ENCODE data around the gene ZNF8. TPM values are rescaled to one million over a fixed set of nuclear protein-coding genes. Genes with fewer than 3 reads are reported as not detected.

ZNF8 gene
- total and polyA plus RNA-seq, 2 donors (not counting 1 experiment from before 2014, with no cell fraction given), result 3.4 to 8.0 TPM

- ChIA-PET POLR2A (interaction anchor here (0.7 kb wide), 1 partner anchor 11 kb away, joined by 4 read pairs; no protein-coding TSS in a partner anchor), CTCF (interaction anchor here (1.8 kb wide), 1 partner anchor 12 kb away, joined by 4 read pairs; the partner anchor contains the start of gene ZNF497)
- Histone ChIP-seq H3K27ac (ENCODE audit: low read length in 2 of 2) (no peak overlapping the region), H3K9me3 (ENCODE audit: control extremely low read depth in 1 of 3, control insufficient read depth in 2 of 3, insufficient read depth in 1 of 3, low read length in 2 of 3) (no peaks in the 10 kb centered on the region), H2AFZ (ENCODE audit: insufficient read depth, low read depth, low read length, poor library complexity, severe bottlenecking) (no peak overlapping the region), H3K79me2 (ENCODE audit: control insufficient read depth, insufficient read depth, low read length) (peaks cover 11% of the 10 kb centered on the region), H3K9ac (ENCODE audit: low read length) (no peak overlapping the region), H3K4me1 (ENCODE audit: control insufficient read depth in 2 of 2, insufficient read depth in 2 of 2, low read length in 2 of 2) (peaks cover 16 to 28% of the 10 kb centered on the region in 2 donors), H3K27me3 (replicated peaks in 1 of 4; ENCODE audit: control extremely low read depth in 1 of 4, control insufficient read depth in 3 of 4, insufficient read depth in 4 of 4, low read length in 3 of 4) (no peaks in the 10 kb centered on the region), H4K20me1 (ENCODE audit: control insufficient read depth, insufficient read depth, low read length, poor library complexity, severe bottlenecking) (peaks cover 6% of the 10 kb centered on the region), H3K36me3 (replicated peaks in 1 of 2; ENCODE audit: control extremely low read depth in 1 of 2, control insufficient read depth in 1 of 2, extremely low read depth in 1 of 2, insufficient read depth in 2 of 2, low read length in 1 of 2) (no peaks in the 10 kb centered on the region), H3K4me2 (replicated peaks; ENCODE audit: low read depth, low read length, poor library complexity, severe bottlenecking) (peak overlapping the region; percentile 41), H3K4me3 (ENCODE audit: control extremely low read depth in 1 of 5, extremely low read depth in 1 of 5, insufficient read depth in 1 of 5, low read depth in 2 of 5, low read length in 4 of 5) (peak overlapping the region in 1 of 5 experiments; percentile 27)
- intact Hi-C loops (cut with micrococcal nuclease), result loop anchor here (5.0 kb wide), 1 partner anchor 58 kb away; the partner anchor contains the start of gene ZNF584
- DNase-seq, result no peak
- peak overlapping the region; percentile 73 for H3K4me3 Mint-ChIP-seq
- H3K4me1 Mint-ChIP-seq, result peaks cover 33% of the 10 kb centered on the region
- TF ChIP-seq, protein P1, sequence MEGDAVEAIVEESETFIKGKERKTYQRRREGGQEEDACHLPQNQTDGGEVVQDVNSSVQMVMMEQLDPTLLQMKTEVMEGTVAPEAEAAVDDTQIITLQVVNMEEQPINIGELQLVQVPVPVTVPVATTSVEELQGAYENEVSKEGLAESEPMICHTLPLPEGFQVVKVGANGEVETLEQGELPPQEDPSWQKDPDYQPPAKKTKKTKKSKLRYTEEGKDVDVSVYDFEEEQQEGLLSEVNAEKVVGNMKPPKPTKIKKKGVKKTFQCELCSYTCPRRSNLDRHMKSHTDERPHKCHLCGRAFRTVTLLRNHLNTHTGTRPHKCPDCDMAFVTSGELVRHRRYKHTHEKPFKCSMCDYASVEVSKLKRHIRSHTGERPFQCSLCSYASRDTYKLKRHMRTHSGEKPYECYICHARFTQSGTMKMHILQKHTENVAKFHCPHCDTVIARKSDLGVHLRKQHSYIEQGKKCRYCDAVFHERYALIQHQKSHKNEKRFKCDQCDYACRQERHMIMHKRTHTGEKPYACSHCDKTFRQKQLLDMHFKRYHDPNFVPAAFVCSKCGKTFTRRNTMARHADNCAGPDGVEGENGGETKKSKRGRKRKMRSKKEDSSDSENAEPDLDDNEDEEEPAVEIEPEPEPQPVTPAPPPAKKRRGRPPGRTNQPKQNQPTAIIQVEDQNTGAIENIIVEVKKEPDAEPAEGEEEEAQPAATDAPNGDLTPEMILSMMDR (IDR thresholded peaks at IDR 0.05), result no peak
- no peak for TF ChIP-seq EZH2 (IDR thresholded peaks at IDR 0.05; ENCODE audit: borderline replicate concordance, insufficient read depth, low read depth, low read length, poor library complexity, severe bottlenecking)
- H3K27me3 Mint-ChIP-seq, result no peaks in the 10 kb centered on the region
- 63% methylated on average over 7 of the region's 8 CpGs for WGBS (ENCODE audit: insufficient coverage)
- peak overlapping the region; percentile 41 for H3K27ac Mint-ChIP-seq
- ATAC-seq (ENCODE audit: low read depth), result no peak
- H3K9me3 Mint-ChIP-seq (ENCODE audit: insufficient read depth), result no peaks in the 10 kb centered on the region
These were observed 70.8 kb downstream of the ZNF8 start for GRCh38 chr19:58349590-58349989.

GRCh38 chr19:58350001-58350861 lies 71.5 kb downstream of the ZNF8 start:
- no peak overlapping the region for H3K27ac ChIP-seq (ENCODE audit: low read length in 2 of 2)
- H3K36me3 ChIP-seq (replicated peaks in 1 of 2; ENCODE audit: control extremely low read depth in 1 of 2, control insufficient read depth in 1 of 2, extremely low read depth in 1 of 2, insufficient read depth in 2 of 2, low read length in 1 of 2), result no peaks in the 10 kb centered on the region
- Mint-ChIP-seq H3K9me3 (ENCODE audit: insufficient read depth) (no peaks in the 10 kb centered on the region), H3K27ac (no peak overlapping the region), H3K4me3 (peak overlapping the region; percentile 41), H3K4me1 (peaks cover 33% of the 10 kb centered on the region), H3K27me3 (no peaks in the 10 kb centered on the region)
- 66% methylated on average over 77 of the region's 84 CpGs for WGBS (ENCODE audit: insufficient coverage)
- ChIA-PET POLR2A (no interaction called here), CTCF (interaction anchor here (1.8 kb wide), 1 partner anchor 12 kb away, joined by 4 read pairs; the partner anchor contains the start of gene ZNF497)
- H3K9me3 ChIP-seq (ENCODE audit: control extremely low read depth in 1 of 3, control insufficient read depth in 2 of 3, insufficient read depth in 1 of 3, low read length in 2 of 3), result no peaks in the 10 kb centered on the region
- peaks cover 6% of the 10 kb centered on the region for H4K20me1 ChIP-seq (ENCODE audit: control insufficient read depth, insufficient read depth, low read length, poor library complexity, severe bottlenecking)
- TF ChIP-seq, protein P1 (IDR thresholded peaks at IDR 0.05), result no peak
- TF ChIP-seq EZH2 (IDR thresholded peaks at IDR 0.05; ENCODE audit: borderline replicate concordance, insufficient read depth, low read depth, low read length, poor library complexity, severe bottlenecking), result no peak
- no peak overlapping the region for H2AFZ ChIP-seq (ENCODE audit: insufficient read depth, low read depth, low read length, poor library complexity, severe bottlenecking)
- H3K79me2 ChIP-seq (ENCODE audit: control insufficient read depth, insufficient read depth, low read length), result peaks cover 11% of the 10 kb centered on the region
- H3K27me3 ChIP-seq (replicated peaks in 1 of 4; ENCODE audit: control extremely low read depth in 1 of 4, control insufficient read depth in 3 of 4, insufficient read depth in 4 of 4, low read length in 3 of 4), result no peaks in the 10 kb centered on the region
- intact Hi-C loops (cut with micrococcal nuclease), result no loop called here
- ATAC-seq (ENCODE audit: low read depth), result no peak
- no peak overlapping the region for H3K9ac ChIP-seq (ENCODE audit: low read length)
- H3K4me1 ChIP-seq (ENCODE audit: control insufficient read depth in 2 of 2, insufficient read depth in 2 of 2, low read length in 2 of 2), result peaks cover 16 to 28% of the 10 kb centered on the region in 2 donors
- DNase-seq, result no peak
- peak overlapping the region; percentile 41 for H3K4me2 ChIP-seq (replicated peaks; ENCODE audit: low read depth, low read length, poor library complexity, severe bottlenecking)
- peak overlapping the region in 1 of 5 experiments; percentile 27 for H3K4me3 ChIP-seq (ENCODE audit: control extremely low read depth in 1 of 5, extremely low read depth in 1 of 5, insufficient read depth in 1 of 5, low read depth in 2 of 5, low read length in 4 of 5)
